SU-DHL-6 (cell line): Measurements from ENCODE around the gene RAB26.

Experiments
- CTCF ChIP-seq: fragments of 200-600 bp; sonication (generic); IDR thresholded peaks from one replicate; pipeline ENCODE4 v1.5.1; 2017; ENCODE audit warnings: antibody characterized with exemption, mild to moderate bottlenecking, low read length, moderate library complexity; ENCODE audit not compliant: insufficient read depth, poor library complexity, severe bottlenecking
- EZH2phosphoT487 ChIP-seq: fragments of 200-600 bp; sonication (generic), shearing (Covaris generic); conservative IDR thresholded peaks from 2 replicates; pipeline ENCODE4 v1.6.1; 2018; ENCODE audit warnings: mild to moderate bottlenecking, antibody characterized with exemption, low read length, moderate library complexity, mixed read lengths

DNA sequence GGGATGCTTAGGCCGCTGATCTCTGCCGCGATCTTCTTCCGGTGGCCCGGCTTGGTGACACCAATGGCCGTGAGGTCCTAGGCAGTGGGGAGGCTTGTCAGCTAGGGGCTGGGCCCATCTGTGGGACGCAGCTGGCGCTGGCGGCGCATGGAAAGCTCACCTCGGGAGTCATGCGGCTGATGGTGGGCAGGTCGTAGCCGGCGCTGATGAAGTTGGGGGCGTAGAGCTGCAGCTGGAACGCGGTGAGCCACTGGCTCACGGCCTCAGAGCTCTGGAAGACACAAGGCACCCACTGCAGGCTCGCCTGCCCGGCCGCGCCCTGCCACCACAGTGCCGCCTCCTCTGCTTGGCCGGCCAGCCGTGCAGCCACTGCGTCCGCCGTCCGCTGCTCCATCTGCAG lies 35.2 kb downstream of the RAB26 start:
- TF ChIP-seq CTCF (no peak), EZH2phosphoT487 (no peak)
